ENCODE results near the gene OR2T3.

OR2T3 gene

DNA sequence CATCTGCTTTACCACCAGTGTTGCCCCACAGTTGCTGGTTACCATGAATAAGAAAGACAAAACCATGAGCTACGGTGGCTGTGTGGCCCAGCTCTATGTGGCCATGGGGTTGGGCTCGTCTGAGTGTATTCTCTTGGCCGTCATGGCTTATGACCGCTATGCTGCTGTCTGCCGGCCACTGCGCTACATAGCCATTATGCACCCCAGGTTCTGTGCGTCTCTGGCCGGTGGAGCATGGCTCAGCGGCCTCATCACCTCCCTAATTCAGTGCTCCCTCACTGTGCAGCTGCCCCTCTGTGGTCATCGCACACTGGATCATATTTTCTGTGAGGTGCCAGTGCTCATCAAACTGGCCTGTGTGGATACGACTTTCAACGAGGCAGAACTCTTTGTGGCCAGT lies 48.7 kb downstream of the OR2T3 start:
- no peaks in the 10 kb centered on the region for H3K9me3 ChIP-seq (ENCODE audit: severe bottlenecking)
- TF ChIP-seq, protein P1, sequence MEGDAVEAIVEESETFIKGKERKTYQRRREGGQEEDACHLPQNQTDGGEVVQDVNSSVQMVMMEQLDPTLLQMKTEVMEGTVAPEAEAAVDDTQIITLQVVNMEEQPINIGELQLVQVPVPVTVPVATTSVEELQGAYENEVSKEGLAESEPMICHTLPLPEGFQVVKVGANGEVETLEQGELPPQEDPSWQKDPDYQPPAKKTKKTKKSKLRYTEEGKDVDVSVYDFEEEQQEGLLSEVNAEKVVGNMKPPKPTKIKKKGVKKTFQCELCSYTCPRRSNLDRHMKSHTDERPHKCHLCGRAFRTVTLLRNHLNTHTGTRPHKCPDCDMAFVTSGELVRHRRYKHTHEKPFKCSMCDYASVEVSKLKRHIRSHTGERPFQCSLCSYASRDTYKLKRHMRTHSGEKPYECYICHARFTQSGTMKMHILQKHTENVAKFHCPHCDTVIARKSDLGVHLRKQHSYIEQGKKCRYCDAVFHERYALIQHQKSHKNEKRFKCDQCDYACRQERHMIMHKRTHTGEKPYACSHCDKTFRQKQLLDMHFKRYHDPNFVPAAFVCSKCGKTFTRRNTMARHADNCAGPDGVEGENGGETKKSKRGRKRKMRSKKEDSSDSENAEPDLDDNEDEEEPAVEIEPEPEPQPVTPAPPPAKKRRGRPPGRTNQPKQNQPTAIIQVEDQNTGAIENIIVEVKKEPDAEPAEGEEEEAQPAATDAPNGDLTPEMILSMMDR (IDR thresholded peaks at IDR 0.05; ENCODE audit: poor library complexity, severe bottlenecking) = no peak
- H3K27me3 ChIP-seq (ENCODE audit: insufficient read depth, poor library complexity, severe bottlenecking) = no peaks in the 10 kb centered on the region
- no peak for ATAC-seq (ENCODE audit: low read depth)
- H3K36me3 ChIP-seq (ENCODE audit: low read depth) = no peaks in the 10 kb centered on the region
- no peak overlapping the region for H3K4me3 ChIP-seq (ENCODE audit: severe bottlenecking)
- no peak for DNase-seq (ENCODE audit: low spot score)
- H3K27ac ChIP-seq (ENCODE audit: poor library complexity, severe bottlenecking) = no peak overlapping the region
- no peaks in the 10 kb centered on the region for H3K4me1 ChIP-seq (ENCODE audit: insufficient read depth, poor library complexity, severe bottlenecking)

Data from RWPE2 (cell line).